HFF-Myc (cell line): ENCODE data around the gene CHST11.

Source experiments
- DNase-seq: peaks from one replicate; pipeline ENCODE4 v3.0.0-alpha.2; 2011; ENCODE audit warnings: low read depth; ENCODE audit errors: extremely low read depth
- H3K4me3 ChIP-seq: replicated peaks from 2 replicates; pipeline ENCODE4 v1.5.1; 2011; ENCODE audit warnings: low read depth, mild to moderate bottlenecking, control low read depth, low read length
- TF ChIP-seq, protein P1 (sequence below): IDR thresholded peaks from 2 replicates; pipeline ENCODE4 v1.5.1; 2012; ENCODE audit warnings: mild to moderate bottlenecking, low read depth, low read length, control low read depth; ENCODE audit errors: missing control alignments

The CHST11 gene

GRCh38 chr12:104412681-104413080, 44.1 kb upstream of the CHST11 start:
- DNase-seq = no peak
- TF ChIP-seq, protein P1, sequence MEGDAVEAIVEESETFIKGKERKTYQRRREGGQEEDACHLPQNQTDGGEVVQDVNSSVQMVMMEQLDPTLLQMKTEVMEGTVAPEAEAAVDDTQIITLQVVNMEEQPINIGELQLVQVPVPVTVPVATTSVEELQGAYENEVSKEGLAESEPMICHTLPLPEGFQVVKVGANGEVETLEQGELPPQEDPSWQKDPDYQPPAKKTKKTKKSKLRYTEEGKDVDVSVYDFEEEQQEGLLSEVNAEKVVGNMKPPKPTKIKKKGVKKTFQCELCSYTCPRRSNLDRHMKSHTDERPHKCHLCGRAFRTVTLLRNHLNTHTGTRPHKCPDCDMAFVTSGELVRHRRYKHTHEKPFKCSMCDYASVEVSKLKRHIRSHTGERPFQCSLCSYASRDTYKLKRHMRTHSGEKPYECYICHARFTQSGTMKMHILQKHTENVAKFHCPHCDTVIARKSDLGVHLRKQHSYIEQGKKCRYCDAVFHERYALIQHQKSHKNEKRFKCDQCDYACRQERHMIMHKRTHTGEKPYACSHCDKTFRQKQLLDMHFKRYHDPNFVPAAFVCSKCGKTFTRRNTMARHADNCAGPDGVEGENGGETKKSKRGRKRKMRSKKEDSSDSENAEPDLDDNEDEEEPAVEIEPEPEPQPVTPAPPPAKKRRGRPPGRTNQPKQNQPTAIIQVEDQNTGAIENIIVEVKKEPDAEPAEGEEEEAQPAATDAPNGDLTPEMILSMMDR = no peak
- no peak overlapping the region for H3K4me3 ChIP-seq

- TF ChIP-seq, protein P1 = no peak
- DNase-seq = no peak
- H3K4me3 ChIP-seq = no peak overlapping the region
These were observed 43.4 kb upstream of the CHST11 start for GRCh38 chr12:104413330-104413729.

- H3K4me3 ChIP-seq = no peak overlapping the region
- TF ChIP-seq, protein P1 = no peak
- no peak for DNase-seq
These were observed 42.0 kb upstream of the CHST11 start for GRCh38 chr12:104414581-104415341.

- no peak overlapping the region for H3K4me3 ChIP-seq
- TF ChIP-seq, protein P1 = no peak
- no peak for DNase-seq
These were observed 41.3 kb upstream of the CHST11 start for GRCh38 chr12:104415342-104415980.

DNA sequence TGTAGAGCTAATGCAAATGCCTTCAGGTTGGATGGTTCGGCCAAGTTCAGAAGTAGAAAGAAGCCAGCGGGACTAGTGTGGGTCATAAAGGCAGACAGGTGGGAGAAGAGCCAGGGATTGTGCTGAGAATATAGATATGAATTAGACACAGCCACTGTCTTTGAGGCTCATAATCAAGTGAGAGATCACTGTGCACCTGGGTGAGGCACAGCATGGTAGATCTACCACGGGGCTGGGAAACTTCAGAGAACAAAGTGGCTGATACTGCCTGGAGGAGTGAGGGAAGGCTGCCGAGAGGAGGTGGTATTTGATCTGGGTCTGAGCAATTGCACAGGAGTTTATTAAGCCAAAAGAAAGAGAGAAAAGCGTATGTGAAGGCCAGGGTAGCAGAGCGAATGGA, 40.6 kb upstream of the CHST11 start:
- TF ChIP-seq, protein P1 = no peak
- no peak for DNase-seq
- no peak overlapping the region for H3K4me3 ChIP-seq

DNA sequence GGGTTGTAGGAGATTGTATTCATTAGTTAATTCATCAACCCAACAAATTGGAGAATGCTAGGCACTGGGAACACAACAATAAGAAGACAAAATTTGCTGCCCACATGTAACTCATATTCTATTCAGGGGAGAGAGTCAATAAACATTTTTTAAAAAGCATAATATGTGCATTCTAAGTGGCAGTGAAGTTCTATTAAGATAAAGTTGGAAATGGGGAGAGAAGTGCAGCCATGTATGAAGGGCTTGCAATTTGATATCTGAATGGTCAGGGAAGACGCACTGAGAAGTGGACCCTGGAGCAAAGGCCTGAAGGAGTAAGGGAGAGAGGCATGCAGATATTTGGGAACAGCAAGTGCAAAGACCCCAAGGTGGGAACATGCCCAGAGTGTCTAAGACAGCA, 40.2 kb upstream of the CHST11 start:
- no peak overlapping the region for H3K4me3 ChIP-seq
- TF ChIP-seq, protein P1 = no peak

More for the DNA sequence above, 40.2 kb upstream of the CHST11 start:
- DNase-seq = no peak
